DND-41 (cell line): ENCODE results near the gene SLC34A2.
"Not testable (repeated sequence)": the region's sequence is repeated elsewhere in the genome, so short reads cannot be mapped to it uniquely, and the experiment has no call there.

Experiments used
- ATAC-seq: fragments of 200-7000 bp; cut with Tn5 transposase; 3 replicates; pipeline ENCODE4 v1.9.1; 2021; ENCODE audit warnings: low read depth; ENCODE audit not compliant: insufficient read depth
- DNase-seq: peaks from one replicate; pipeline ENCODE4 v3.0.0-alpha.2; 2020
- H2AFZ ChIP-seq: 2 replicates; pipeline ENCODE4 v1.6.0; 2012; ENCODE audit warnings: low read depth, low read length
- H3K27ac ChIP-seq: 2 replicates; pipeline ENCODE4 v1.5.1; 2012; ENCODE audit warnings: low read length, inconsistent platforms
- H3K27me3 ChIP-seq: fragments of 200-600 bp; sonication (generic); 2 replicates; pipeline ENCODE4 v1.6.0; 2012; ENCODE audit warnings: low read length, mild to moderate bottlenecking, inconsistent platforms; ENCODE audit not compliant: insufficient read depth, poor library complexity
- H3K36me3 ChIP-seq: 2 replicates; pipeline ENCODE4 v1.5.1; 2012; ENCODE audit warnings: low read length, inconsistent platforms; ENCODE audit not compliant: insufficient read depth
- H3K4me1 ChIP-seq: 2 replicates; pipeline ENCODE4 v1.5.1; 2012; ENCODE audit warnings: mild to moderate bottlenecking, low read length; ENCODE audit not compliant: insufficient read depth
- H3K4me2 ChIP-seq: 2 replicates; pipeline ENCODE4 v1.6.0; 2012; ENCODE audit warnings: mild to moderate bottlenecking, moderate library complexity, low read length, inconsistent platforms; ENCODE audit not compliant: insufficient read depth
- H3K4me3 ChIP-seq, 2 experiments: fragments of 200-600 bp in 1 of 2; shearing (Covaris generic) in 1 of 2; 2 replicates each; pipeline ENCODE4 v1.5.1; 2012 to 2016; ENCODE audit warnings: inconsistent platforms in 2 of 2, low read length in 2 of 2, mild to moderate bottlenecking in 2 of 2, low read depth in 1 of 2, moderate library complexity in 1 of 2
- H3K79me2 ChIP-seq: 2 replicates; pipeline ENCODE4 v1.6.0; 2012; ENCODE audit warnings: low read length, inconsistent platforms; ENCODE audit not compliant: insufficient read depth
- H3K9ac ChIP-seq: 2 replicates; pipeline ENCODE4 v1.6.0; 2012; ENCODE audit warnings: low read depth, mild to moderate bottlenecking, inconsistent platforms, low read length, moderate library complexity
- H3K9me3 ChIP-seq: 2 replicates; pipeline ENCODE4 v1.5.1; 2012; ENCODE audit warnings: low read length, moderate library complexity, mild to moderate bottlenecking, inconsistent platforms; ENCODE audit not compliant: insufficient read depth, severe bottlenecking
- H4K20me1 ChIP-seq: 2 replicates; pipeline ENCODE4 v1.6.0; 2012; ENCODE audit warnings: low read length; ENCODE audit not compliant: insufficient read depth
- EZH2 ChIP-seq: IDR thresholded peaks from 3 replicates; pipeline ENCODE4 v1.6.1; 2012; ENCODE audit warnings: borderline replicate concordance, low read depth, mild to moderate bottlenecking, moderate library complexity, low read length, inconsistent platforms; ENCODE audit not compliant: severe bottlenecking
- TF ChIP-seq, protein P1 (sequence below): IDR thresholded peaks from 2 replicates; pipeline ENCODE4 v1.5.1; 2012; ENCODE audit warnings: borderline replicate concordance, low read length, moderate library complexity, mild to moderate bottlenecking; ENCODE audit not compliant: poor library complexity, severe bottlenecking; ENCODE audit errors: extremely low read depth

SLC34A2 gene, protein sequence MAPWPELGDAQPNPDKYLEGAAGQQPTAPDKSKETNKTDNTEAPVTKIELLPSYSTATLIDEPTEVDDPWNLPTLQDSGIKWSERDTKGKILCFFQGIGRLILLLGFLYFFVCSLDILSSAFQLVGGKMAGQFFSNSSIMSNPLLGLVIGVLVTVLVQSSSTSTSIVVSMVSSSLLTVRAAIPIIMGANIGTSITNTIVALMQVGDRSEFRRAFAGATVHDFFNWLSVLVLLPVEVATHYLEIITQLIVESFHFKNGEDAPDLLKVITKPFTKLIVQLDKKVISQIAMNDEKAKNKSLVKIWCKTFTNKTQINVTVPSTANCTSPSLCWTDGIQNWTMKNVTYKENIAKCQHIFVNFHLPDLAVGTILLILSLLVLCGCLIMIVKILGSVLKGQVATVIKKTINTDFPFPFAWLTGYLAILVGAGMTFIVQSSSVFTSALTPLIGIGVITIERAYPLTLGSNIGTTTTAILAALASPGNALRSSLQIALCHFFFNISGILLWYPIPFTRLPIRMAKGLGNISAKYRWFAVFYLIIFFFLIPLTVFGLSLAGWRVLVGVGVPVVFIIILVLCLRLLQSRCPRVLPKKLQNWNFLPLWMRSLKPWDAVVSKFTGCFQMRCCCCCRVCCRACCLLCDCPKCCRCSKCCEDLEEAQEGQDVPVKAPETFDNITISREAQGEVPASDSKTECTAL

DNA sequence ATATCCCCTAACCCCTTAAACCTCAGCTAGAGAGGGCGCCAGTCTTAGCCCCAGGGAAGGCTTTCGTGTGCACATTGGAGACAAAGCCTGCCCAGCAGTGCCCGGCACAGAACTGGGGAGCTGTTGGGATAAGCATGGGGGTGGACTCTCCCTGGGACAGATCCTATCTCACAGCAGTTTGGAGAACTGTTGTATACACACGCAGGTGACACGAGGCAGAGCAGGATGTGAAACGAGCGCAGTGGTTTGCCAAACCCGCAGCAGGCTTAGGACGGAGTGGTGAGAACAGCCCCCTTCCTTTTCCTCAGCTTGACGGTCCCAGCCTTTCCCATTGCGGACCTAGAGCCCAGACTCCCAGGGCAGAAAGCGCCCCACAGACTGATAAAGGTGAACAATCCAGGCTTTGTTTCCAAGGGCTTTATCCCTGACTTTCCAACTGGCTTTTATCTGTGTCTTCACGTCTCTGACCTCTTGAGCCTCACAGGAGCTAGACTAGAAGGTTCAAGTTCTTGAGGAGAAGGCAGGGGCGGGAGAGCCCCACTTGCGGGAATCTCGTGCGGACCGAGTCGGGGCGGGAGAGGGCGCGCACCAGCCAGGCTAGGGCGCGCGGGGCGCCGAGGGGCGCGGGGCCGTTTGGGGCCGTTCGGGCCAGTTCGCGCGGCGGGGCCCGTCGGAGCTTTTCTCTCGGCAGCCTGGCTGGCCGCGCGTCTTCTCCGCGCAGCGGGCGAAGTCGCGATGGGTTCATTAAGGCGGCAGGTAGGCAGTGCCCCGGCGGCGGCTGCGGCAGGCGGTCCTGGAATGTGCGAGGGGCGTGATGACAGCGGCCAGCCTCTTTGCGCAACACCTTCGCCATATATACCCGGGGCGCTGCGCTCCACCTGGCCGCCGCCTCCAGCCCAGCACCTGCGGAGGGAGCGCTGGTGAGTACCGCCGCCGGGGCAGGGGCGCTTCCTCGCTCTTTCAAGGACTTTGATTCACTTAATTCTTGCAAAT lies at the start of gene SLC34A2:
SLC34A2 (plus strand) TSS at position 881 of the 993 bp plus-strand sequence. CDS start 6,650 bp downstream, outside the sequence.
- DNase-seq (no peak), ATAC-seq (no peak)
- Histone ChIP-seq H4K20me1 (no peaks in the 10 kb centered on the region), H3K9ac (no peak within 1 kb of the TSS), H3K4me1 (no peaks in the 10 kb centered on the region), H3K79me2 (no peaks in the 10 kb centered on the region), H3K27me3 (peaks cover 5% of the 10 kb centered on the region), H3K9me3 (no peaks in the 10 kb centered on the region), H3K27ac (no peak within 1 kb of the TSS), H2AFZ (no peak within 1 kb of the TSS), H3K4me2 (no peak within 1 kb of the TSS), H3K4me3 (no peak within 1 kb of the TSS), H3K36me3 (no peaks in the 10 kb centered on the region)
- TF ChIP-seq, protein P1, sequence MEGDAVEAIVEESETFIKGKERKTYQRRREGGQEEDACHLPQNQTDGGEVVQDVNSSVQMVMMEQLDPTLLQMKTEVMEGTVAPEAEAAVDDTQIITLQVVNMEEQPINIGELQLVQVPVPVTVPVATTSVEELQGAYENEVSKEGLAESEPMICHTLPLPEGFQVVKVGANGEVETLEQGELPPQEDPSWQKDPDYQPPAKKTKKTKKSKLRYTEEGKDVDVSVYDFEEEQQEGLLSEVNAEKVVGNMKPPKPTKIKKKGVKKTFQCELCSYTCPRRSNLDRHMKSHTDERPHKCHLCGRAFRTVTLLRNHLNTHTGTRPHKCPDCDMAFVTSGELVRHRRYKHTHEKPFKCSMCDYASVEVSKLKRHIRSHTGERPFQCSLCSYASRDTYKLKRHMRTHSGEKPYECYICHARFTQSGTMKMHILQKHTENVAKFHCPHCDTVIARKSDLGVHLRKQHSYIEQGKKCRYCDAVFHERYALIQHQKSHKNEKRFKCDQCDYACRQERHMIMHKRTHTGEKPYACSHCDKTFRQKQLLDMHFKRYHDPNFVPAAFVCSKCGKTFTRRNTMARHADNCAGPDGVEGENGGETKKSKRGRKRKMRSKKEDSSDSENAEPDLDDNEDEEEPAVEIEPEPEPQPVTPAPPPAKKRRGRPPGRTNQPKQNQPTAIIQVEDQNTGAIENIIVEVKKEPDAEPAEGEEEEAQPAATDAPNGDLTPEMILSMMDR: no peak
- no peak for TF ChIP-seq EZH2

DNA sequence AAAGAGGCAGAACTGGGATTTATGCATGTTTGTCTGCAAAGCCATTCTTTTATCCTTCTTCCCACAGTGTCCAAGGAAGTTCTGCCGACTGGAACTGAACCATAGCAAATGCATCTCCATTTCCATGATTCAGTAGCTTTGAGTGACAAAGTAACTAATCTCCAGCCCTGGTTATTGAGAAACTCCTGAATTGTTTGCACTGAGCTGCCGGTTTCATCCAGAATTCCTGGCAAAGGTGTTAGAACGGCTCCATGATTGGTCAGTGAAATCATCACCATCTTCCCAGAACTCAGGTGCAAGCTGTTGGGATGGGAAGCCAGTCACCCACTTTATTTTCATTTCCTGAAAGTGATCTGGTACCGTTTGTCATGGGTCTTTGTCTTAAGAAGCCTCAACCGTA lies 47.0 kb upstream of the SLC34A2 start:
- no peak overlapping the region for H3K4me3 ChIP-seq
- no peaks in the 10 kb centered on the region for H3K79me2 ChIP-seq
- no peak overlapping the region for H3K9ac ChIP-seq
- no peaks in the 10 kb centered on the region for H3K27me3 ChIP-seq
- H3K36me3 ChIP-seq: no peaks in the 10 kb centered on the region
- H3K4me1 ChIP-seq: no peaks in the 10 kb centered on the region
- DNase-seq (no peak), ATAC-seq (no peak)
- no peaks in the 10 kb centered on the region for H3K9me3 ChIP-seq
- no peaks in the 10 kb centered on the region for H4K20me1 ChIP-seq
- no peak overlapping the region for H2AFZ ChIP-seq
- TF ChIP-seq, protein P1: no peak
- TF ChIP-seq EZH2: no peak
- no peak overlapping the region for H3K4me2 ChIP-seq
- no peak overlapping the region for H3K27ac ChIP-seq

DNA sequence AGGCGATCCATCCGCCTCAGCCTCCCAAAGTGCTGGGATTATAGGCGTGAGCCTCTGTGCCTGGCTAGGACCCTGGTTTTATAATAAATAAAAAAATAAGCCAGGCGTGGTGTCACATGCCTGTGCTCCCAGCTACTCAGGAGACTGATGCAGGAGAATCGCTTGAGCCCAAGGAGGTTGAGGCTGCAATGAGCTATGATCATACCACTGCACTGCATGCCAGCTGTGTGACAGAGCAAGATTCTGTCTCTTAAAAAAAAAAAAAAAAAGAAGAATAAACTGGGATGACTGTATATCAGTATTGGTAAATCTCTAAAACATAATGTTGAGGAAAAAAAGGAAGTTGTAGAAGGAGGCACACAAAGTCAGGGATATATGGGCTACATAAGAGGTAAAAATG lies 45.7 kb upstream of the SLC34A2 start:
- no peaks in the 10 kb centered on the region for H3K36me3 ChIP-seq
- H3K4me3 ChIP-seq: no peak overlapping the region
- ATAC-seq: no peak
- no peak overlapping the region for H3K27ac ChIP-seq
- H3K9me3 ChIP-seq: no peaks in the 10 kb centered on the region
- H3K27me3 ChIP-seq: no peaks in the 10 kb centered on the region
- DNase-seq: no peak
- H3K9ac ChIP-seq: no peak overlapping the region
- no peaks in the 10 kb centered on the region for H3K4me1 ChIP-seq
- TF ChIP-seq EZH2: no peak
- TF ChIP-seq, protein P1: no peak
- H3K79me2 ChIP-seq: no peaks in the 10 kb centered on the region
- H3K4me2 ChIP-seq: no peak overlapping the region
- no peaks in the 10 kb centered on the region for H4K20me1 ChIP-seq
- no peak overlapping the region for H2AFZ ChIP-seq

GRCh38 chr4:25613613-25614012 lies 42.0 kb upstream of the SLC34A2 start:
- H3K27ac ChIP-seq, H3K27me3 ChIP-seq, H3K4me1 ChIP-seq, H3K79me2 ChIP-seq, ATAC-seq, H4K20me1 ChIP-seq, H2AFZ ChIP-seq, DNase-seq, H3K36me3 ChIP-seq, H3K4me2 ChIP-seq, H3K4me3 ChIP-seq, H3K9me3 ChIP-seq, H3K9ac ChIP-seq: not testable (repeated sequence)
